H9 (cell line): ENCODE results near the gene MIS18A. TPM values are rescaled to one million over a fixed set of nuclear protein-coding genes. Genes with fewer than 3 reads are reported as not detected.

Source experiments
- DNase-seq: peaks from one replicate; pipeline ENCODE4 v3.0.0-alpha.2; 2017
- H2AFZ ChIP-seq: one replicate; pipeline ENCODE4 v1.6.1; 2013; ENCODE audit warnings: mild to moderate bottlenecking, low read length, control low read depth, moderate library complexity
- H2AK5ac ChIP-seq: 2 replicates; pipeline ENCODE4 v1.6.1; 2013; ENCODE audit warnings: low read length, control low read depth, mixed read lengths; ENCODE audit not compliant: insufficient read length
- H2BK120ac ChIP-seq: one replicate; pipeline ENCODE4 v1.6.1; 2013; ENCODE audit warnings: low read depth, mild to moderate bottlenecking, low read length, control low read depth, inconsistent platforms; ENCODE audit not compliant: poor library complexity, severe bottlenecking
- H2BK12ac ChIP-seq: 2 replicates; pipeline ENCODE4 v1.6.1; 2013; ENCODE audit warnings: low read length, control low read depth, mixed read lengths, low read depth; ENCODE audit not compliant: insufficient read length
- H2BK15ac ChIP-seq: 2 replicates; pipeline ENCODE4 v1.6.1; 2013; ENCODE audit warnings: low read depth, low read length, control low read depth
- H2BK20ac ChIP-seq: one replicate; pipeline ENCODE4 v1.6.1; 2013; ENCODE audit warnings: low read depth, mild to moderate bottlenecking, low read length, control low read depth, inconsistent platforms; ENCODE audit not compliant: poor library complexity, severe bottlenecking
- H2BK5ac ChIP-seq: 2 replicates; pipeline ENCODE4 v1.6.1; 2013; ENCODE audit warnings: low read length, control low read depth, mixed read lengths; ENCODE audit not compliant: insufficient read length
- H3K14ac ChIP-seq: 2 replicates; pipeline ENCODE4 v1.6.1; 2013; ENCODE audit warnings: low read length, control low read depth; ENCODE audit not compliant: insufficient read depth
- H3K18ac ChIP-seq: 2 replicates; pipeline ENCODE4 v1.6.1; 2013; ENCODE audit warnings: low read depth, mild to moderate bottlenecking, mixed read lengths, low read length, control low read depth; ENCODE audit not compliant: insufficient read length
- H3K23ac ChIP-seq: 2 replicates; pipeline ENCODE4 v1.6.1; 2013; ENCODE audit warnings: low read length, control low read depth, mixed read lengths, low read depth; ENCODE audit not compliant: insufficient read length
- H3K23me2 ChIP-seq: 2 replicates; pipeline ENCODE4 v1.6.1; 2013; ENCODE audit warnings: low read depth, mild to moderate bottlenecking, mixed read lengths, low read length, control low read depth; ENCODE audit not compliant: insufficient read length, poor library complexity, severe bottlenecking
- H3K27ac ChIP-seq: 2 replicates; pipeline ENCODE4 v1.5.1; 2013; ENCODE audit warnings: low read length, control low read depth, mixed read lengths, low read depth; ENCODE audit not compliant: insufficient read length
- H3K27me3 ChIP-seq: 2 replicates; pipeline ENCODE4 v1.6.1; 2013; ENCODE audit warnings: low read length, control low read depth, inconsistent platforms; ENCODE audit not compliant: insufficient read depth
- H3K4ac ChIP-seq: 2 replicates; pipeline ENCODE4 v1.6.1; 2013; ENCODE audit warnings: low read depth, mild to moderate bottlenecking, control low read depth, inconsistent platforms, low read length, moderate library complexity
- H3K4me1 ChIP-seq: 2 replicates; pipeline ENCODE4 v1.6.1; 2013; ENCODE audit warnings: low read length, control low read depth, inconsistent platforms; ENCODE audit not compliant: insufficient read depth
- H3K4me2 ChIP-seq: 2 replicates; pipeline ENCODE4 v1.6.1; 2013; ENCODE audit warnings: low read length, control low read depth, mixed read lengths; ENCODE audit not compliant: insufficient read length, insufficient read depth
- H3K56ac ChIP-seq: 2 replicates; pipeline ENCODE4 v1.6.1; 2013; ENCODE audit warnings: low read depth, mild to moderate bottlenecking, mixed read lengths, low read length, control low read depth; ENCODE audit not compliant: insufficient read length
- H3K79me1 ChIP-seq: 2 replicates; pipeline ENCODE4 v1.6.1; 2013; ENCODE audit warnings: low read depth, mild to moderate bottlenecking, moderate library complexity, low read length, control low read depth, inconsistent platforms; ENCODE audit not compliant: insufficient read depth, poor library complexity, severe bottlenecking
- H3K79me2 ChIP-seq: 2 replicates; pipeline ENCODE4 v1.6.1; 2013; ENCODE audit warnings: low read length, control low read depth, inconsistent platforms; ENCODE audit not compliant: insufficient read depth
- H3K9ac ChIP-seq: 2 replicates; pipeline ENCODE4 v1.6.1; 2013; ENCODE audit warnings: low read length, control low read depth, mixed read lengths; ENCODE audit not compliant: insufficient read length; ENCODE audit errors: extremely low read depth
- H3K9me3 ChIP-seq: one replicate; pipeline ENCODE4 v1.6.1; 2013; ENCODE audit warnings: low read depth, low read length, inconsistent platforms; ENCODE audit not compliant: control insufficient read depth
- H3T11ph ChIP-seq: one replicate; pipeline ENCODE4 v1.6.1; 2013; ENCODE audit warnings: mild to moderate bottlenecking, low read length, control low read depth, inconsistent platforms
- H4K20me1 ChIP-seq: one replicate; pipeline ENCODE4 v1.6.1; 2013; ENCODE audit not compliant: control insufficient read depth, insufficient read length, insufficient read depth
- H4K5ac ChIP-seq: 2 replicates; pipeline ENCODE4 v1.6.1; 2013; ENCODE audit warnings: low read depth, mild to moderate bottlenecking, mixed read lengths, low read length, control low read depth; ENCODE audit not compliant: insufficient read length
- H4K8ac ChIP-seq: replicated peaks from 2 replicates; pipeline ENCODE4 v1.6.1; 2013; ENCODE audit warnings: low read length, control low read depth, mixed read lengths, low read depth; ENCODE audit not compliant: insufficient read length
- H4K91ac ChIP-seq: 2 replicates; pipeline ENCODE4 v1.6.1; 2013; ENCODE audit warnings: low read depth, mild to moderate bottlenecking, moderate library complexity, mixed read lengths, low read length, control low read depth; ENCODE audit not compliant: insufficient read length
- H3K27ac Mint-ChIP-seq, 3 experiments: 2 replicates in 2 of 3; 3 replicates in 1 of 3; pipeline ENCODE4 v1.8.0; 2020 to 2021; ENCODE audit warnings: mixed read lengths in 3 of 3, mild to moderate bottlenecking in 1 of 3, moderate library complexity in 1 of 3
- H3K27me3 Mint-ChIP-seq: 2 replicates; pipeline ENCODE4 v1.8.0; 2021; ENCODE audit warnings: low read depth, mild to moderate bottlenecking, moderate library complexity, mixed read lengths
- H3K36me3 Mint-ChIP-seq, 3 experiments: 2 replicates in 2 of 3; 3 replicates in 1 of 3; pipeline ENCODE4 v1.8.0; 2020 to 2021; ENCODE audit warnings: low read depth in 3 of 3, mixed read lengths in 3 of 3; ENCODE audit not compliant: insufficient read depth in 1 of 3
- H3K4me1 Mint-ChIP-seq, 2 experiments: 2 replicates each; pipeline ENCODE4 v1.8.0; 2020; ENCODE audit warnings: mixed read lengths in 2 of 2
- H3K4me3 Mint-ChIP-seq, 2 experiments: 2 replicates in 1 of 2; 3 replicates in 1 of 2; pipeline ENCODE4 v1.8.0; 2020 to 2021; ENCODE audit warnings: mild to moderate bottlenecking in 2 of 2, mixed read lengths in 2 of 2, moderate library complexity in 1 of 2
- H3K9me3 Mint-ChIP-seq, 2 experiments: 2 replicates in 1 of 2; 3 replicates in 1 of 2; pipeline ENCODE4 v1.8.0; 2020; ENCODE audit warnings: mild to moderate bottlenecking in 2 of 2, mixed read lengths in 2 of 2, moderate library complexity in 1 of 2
- CTCF ChIP-seq: fragments of 200-600 bp; sonication (generic); conservative IDR thresholded peaks from 3 replicates; pipeline ENCODE4 v1.8.0; 2021; ENCODE audit warnings: antibody characterized with exemption, mild to moderate bottlenecking
- WGBS: extraction: QIAGEN DNeasy Blood & Tissue Kit; methylation state at CpG from one replicate; pipeline ENCODE4 v1.1.7; 2013; ENCODE audit warnings: missing lambda C conversion rate, low lambda C conversion rate, mixed read lengths; ENCODE audit not compliant: insufficient read length; ENCODE audit errors: extremely low coverage; 5-methylcytosine and 5-hydroxymethylcytosine counted together
- total RNA-seq: library from RNA; stranded (reverse); gene quantifications from 2 replicates; pipeline ENCODE4 v1.2.1, GENCODE V29; 2021

The MIS18A gene
- total RNA-seq, 1 experiment from 2014 or later, result 56.5 TPM

GRCh38 chr21:32298658-32299081 lies 19.8 kb upstream of the MIS18A start, which contains the start of gene MRAP:
MRAP (plus strand) TSS chr21:32298855; CDS start chr21:32298972, 117 bp downstream.
- Histone ChIP-seq H2BK5ac (no peak within 1 kb of the TSS), H4K20me1 (no peaks in the 10 kb centered on the region), H3K79me1 (no peaks in the 10 kb centered on the region), H3K23me2 (no peaks in the 10 kb centered on the region), H4K91ac (no peak within 1 kb of the TSS), H3K14ac (no peak within 1 kb of the TSS), H3K4me2 (no peak within 1 kb of the TSS), H2BK15ac (no peak within 1 kb of the TSS), H3K56ac (no peak within 1 kb of the TSS), H3K27me3 (no peaks in the 10 kb centered on the region), H2BK12ac (no peak within 1 kb of the TSS), H3K4me1 (no peaks in the 10 kb centered on the region), H3K9me3 (no peaks in the 10 kb centered on the region), H3T11ph (no peak within 1 kb of the TSS), H3K23ac (no peak within 1 kb of the TSS), H3K79me2 (no peaks in the 10 kb centered on the region), H3K9ac (no peak within 1 kb of the TSS), H3K4ac (no peak within 1 kb of the TSS), H2AFZ (no peak within 1 kb of the TSS), H2AK5ac (no peak within 1 kb of the TSS), H3K18ac (no peak within 1 kb of the TSS), H2BK20ac (no peak within 1 kb of the TSS), H2BK120ac (no peak within 1 kb of the TSS), H3K27ac (no peak within 1 kb of the TSS), H4K8ac (no peak within 1 kb of the TSS), H4K5ac (no peak within 1 kb of the TSS)
- Mint-ChIP-seq H3K36me3 (peaks cover 1 to 10% (median 5%) of the 10 kb centered on the region in 3 experiments; a peak in 5 of 7 replicates), H3K4me1 (no peaks in the 10 kb centered on the region), H3K4me3 (no peak within 1 kb of the TSS), H3K9me3 (no peaks in the 10 kb centered on the region), H3K27ac (peak within 1 kb of the TSS in 1 of 3 experiments; percentile 14; a peak in 1 of 7 replicates), H3K27me3 (no peaks in the 10 kb centered on the region)
- no peak for DNase-seq
- WGBS, result no CpG with 5 or more reads among the region's 14 CpGs
- no peak for TF ChIP-seq CTCF
